ENCODE data around the gene PON2. TPM values are rescaled to one million over a fixed set of nuclear protein-coding genes. Genes with fewer than 3 reads are reported as not detected.

PON2 gene
- total and polyA plus RNA-seq, 2 donors (not counting 1 experiment from before 2014, with no cell fraction given), result 7.5 to 8.3 TPM

- Histone ChIP-seq H3K9me3 (ENCODE audit: control extremely low read depth in 1 of 3, control insufficient read depth in 2 of 3, insufficient read depth in 1 of 3, low read length in 2 of 3) (no peaks in the 10 kb centered on the region), H3K27me3 (replicated peaks in 1 of 4; ENCODE audit: control extremely low read depth in 1 of 4, control insufficient read depth in 3 of 4, insufficient read depth in 4 of 4, low read length in 3 of 4) (no peaks in the 10 kb centered on the region), H3K27ac (ENCODE audit: low read length in 2 of 2) (no peak overlapping the region), H4K20me1 (ENCODE audit: control insufficient read depth, insufficient read depth, low read length, poor library complexity, severe bottlenecking) (no peaks in the 10 kb centered on the region), H3K4me3 (ENCODE audit: control extremely low read depth in 1 of 5, extremely low read depth in 1 of 5, insufficient read depth in 1 of 5, low read depth in 2 of 5, low read length in 4 of 5) (no peak overlapping the region), H3K36me3 (replicated peaks in 1 of 2; ENCODE audit: control extremely low read depth in 1 of 2, control insufficient read depth in 1 of 2, extremely low read depth in 1 of 2, insufficient read depth in 2 of 2, low read length in 1 of 2) (no peaks in the 10 kb centered on the region), H3K4me2 (replicated peaks; ENCODE audit: low read depth, low read length, poor library complexity, severe bottlenecking) (no peak overlapping the region), H3K9ac (ENCODE audit: low read length) (no peak overlapping the region), H3K4me1 (ENCODE audit: control insufficient read depth in 2 of 2, insufficient read depth in 2 of 2, low read length in 2 of 2) (no peaks in the 10 kb centered on the region), H2AFZ (ENCODE audit: insufficient read depth, low read depth, low read length, poor library complexity, severe bottlenecking) (no peak overlapping the region), H3K79me2 (ENCODE audit: control insufficient read depth, insufficient read depth, low read length) (no peaks in the 10 kb centered on the region)
- no peak overlapping the region for H3K4me3 Mint-ChIP-seq
- WGBS (ENCODE audit: insufficient coverage), result no CpG with 5 or more reads among the region's 3 CpGs
- no peaks in the 10 kb centered on the region for H3K9me3 Mint-ChIP-seq (ENCODE audit: insufficient read depth)
- intact Hi-C loops (cut with micrococcal nuclease), result no loop called here
- no peaks in the 10 kb centered on the region for H3K4me1 Mint-ChIP-seq
- ATAC-seq (ENCODE audit: low read depth) (no peak), DNase-seq (no peak)
- TF ChIP-seq EZH2 (IDR thresholded peaks at IDR 0.05; ENCODE audit: borderline replicate concordance, insufficient read depth, low read depth, low read length, poor library complexity, severe bottlenecking) (no peak), CTCF (IDR thresholded peaks at IDR 0.05) (no peak)
- H3K27ac Mint-ChIP-seq, result no peak overlapping the region
- CTCF ChIA-PET, result interaction anchor here (1.2 kb wide), 1 partner anchor 30 kb away, joined by 4 read pairs; no protein-coding TSS in a partner anchor
- peaks cover 15% of the 10 kb centered on the region for H3K27me3 Mint-ChIP-seq
- POLR2A ChIA-PET, result no interaction called here
Measured at GRCh38 chr7:95446618-95447017, 11.8 kb upstream of the PON2 start.

GRCh38 chr7:95444796-95445195, 10.0 kb upstream of the PON2 start:
- Histone ChIP-seq H3K9ac (ENCODE audit: low read length) (no peak overlapping the region), H3K27ac (ENCODE audit: low read length in 2 of 2) (no peak overlapping the region), H3K4me3 (ENCODE audit: control extremely low read depth in 1 of 5, extremely low read depth in 1 of 5, insufficient read depth in 1 of 5, low read depth in 2 of 5, low read length in 4 of 5) (no peak overlapping the region), H3K4me1 (ENCODE audit: control insufficient read depth in 2 of 2, insufficient read depth in 2 of 2, low read length in 2 of 2) (no peaks in the 10 kb centered on the region), H3K27me3 (replicated peaks in 1 of 4; ENCODE audit: control extremely low read depth in 1 of 4, control insufficient read depth in 3 of 4, insufficient read depth in 4 of 4, low read length in 3 of 4) (no peaks in the 10 kb centered on the region), H3K36me3 (replicated peaks in 1 of 2; ENCODE audit: control extremely low read depth in 1 of 2, control insufficient read depth in 1 of 2, extremely low read depth in 1 of 2, insufficient read depth in 2 of 2, low read length in 1 of 2) (no peaks in the 10 kb centered on the region), H4K20me1 (ENCODE audit: control insufficient read depth, insufficient read depth, low read length, poor library complexity, severe bottlenecking) (no peaks in the 10 kb centered on the region), H3K9me3 (ENCODE audit: control extremely low read depth in 1 of 3, control insufficient read depth in 2 of 3, insufficient read depth in 1 of 3, low read length in 2 of 3) (no peaks in the 10 kb centered on the region), H3K79me2 (ENCODE audit: control insufficient read depth, insufficient read depth, low read length) (no peaks in the 10 kb centered on the region), H2AFZ (ENCODE audit: insufficient read depth, low read depth, low read length, poor library complexity, severe bottlenecking) (no peak overlapping the region), H3K4me2 (replicated peaks; ENCODE audit: low read depth, low read length, poor library complexity, severe bottlenecking) (no peak overlapping the region)
- no peak overlapping the region for H3K27ac Mint-ChIP-seq
- no peaks in the 10 kb centered on the region for H3K9me3 Mint-ChIP-seq (ENCODE audit: insufficient read depth)
- POLR2A ChIA-PET, result no interaction called here
- CTCF ChIA-PET, result interaction anchor here (1.0 to 1.7 kb wide), 2 partner anchors 8 to 35 kb away, joined by 3 read pairs; no protein-coding TSS in a partner anchor
- no peaks in the 10 kb centered on the region for H3K4me1 Mint-ChIP-seq
- peaks cover 11% of the 10 kb centered on the region for H3K27me3 Mint-ChIP-seq
- intact Hi-C loops (cut with micrococcal nuclease), result no loop called here
- ATAC-seq (ENCODE audit: low read depth) (no peak), DNase-seq (no peak)
- no peak overlapping the region for H3K4me3 Mint-ChIP-seq
- TF ChIP-seq CTCF (IDR thresholded peaks at IDR 0.05) (no peak), EZH2 (IDR thresholded peaks at IDR 0.05; ENCODE audit: borderline replicate concordance, insufficient read depth, low read depth, low read length, poor library complexity, severe bottlenecking) (no peak)
- WGBS (ENCODE audit: insufficient coverage), result no CpG with 5 or more reads among the region's 2 CpGs
